DND-41 (cell line): ENCODE data around the gene SLC37A2.
A peak's percentile ranks its signal among the peaks of the same experiment; 100 is the strongest.

ENCODE experiments used
- ATAC-seq: fragments of 200-7000 bp; cut with Tn5 transposase; 3 replicates; pipeline ENCODE4 v1.9.1; 2021; ENCODE audit warnings: low read depth; ENCODE audit not compliant: insufficient read depth
- DNase-seq: peaks from one replicate; pipeline ENCODE4 v3.0.0-alpha.2; 2020
- H2AFZ ChIP-seq: 2 replicates; pipeline ENCODE4 v1.6.0; 2012; ENCODE audit warnings: low read depth, low read length
- H3K27ac ChIP-seq: 2 replicates; pipeline ENCODE4 v1.5.1; 2012; ENCODE audit warnings: low read length, inconsistent platforms
- H3K27me3 ChIP-seq: fragments of 200-600 bp; sonication (generic); 2 replicates; pipeline ENCODE4 v1.6.0; 2012; ENCODE audit warnings: low read length, mild to moderate bottlenecking, inconsistent platforms; ENCODE audit not compliant: insufficient read depth, poor library complexity
- H3K36me3 ChIP-seq: 2 replicates; pipeline ENCODE4 v1.5.1; 2012; ENCODE audit warnings: low read length, inconsistent platforms; ENCODE audit not compliant: insufficient read depth
- H3K4me1 ChIP-seq: 2 replicates; pipeline ENCODE4 v1.5.1; 2012; ENCODE audit warnings: mild to moderate bottlenecking, low read length; ENCODE audit not compliant: insufficient read depth
- H3K4me2 ChIP-seq: 2 replicates; pipeline ENCODE4 v1.6.0; 2012; ENCODE audit warnings: mild to moderate bottlenecking, moderate library complexity, low read length, inconsistent platforms; ENCODE audit not compliant: insufficient read depth
- H3K4me3 ChIP-seq, 2 experiments: fragments of 200-600 bp in 1 of 2; shearing (Covaris generic) in 1 of 2; 2 replicates each; pipeline ENCODE4 v1.5.1; 2012 to 2016; ENCODE audit warnings: inconsistent platforms in 2 of 2, low read length in 2 of 2, mild to moderate bottlenecking in 2 of 2, low read depth in 1 of 2, moderate library complexity in 1 of 2
- H3K79me2 ChIP-seq: 2 replicates; pipeline ENCODE4 v1.6.0; 2012; ENCODE audit warnings: low read length, inconsistent platforms; ENCODE audit not compliant: insufficient read depth
- H3K9ac ChIP-seq: 2 replicates; pipeline ENCODE4 v1.6.0; 2012; ENCODE audit warnings: low read depth, mild to moderate bottlenecking, inconsistent platforms, low read length, moderate library complexity
- H3K9me3 ChIP-seq: 2 replicates; pipeline ENCODE4 v1.5.1; 2012; ENCODE audit warnings: low read length, moderate library complexity, mild to moderate bottlenecking, inconsistent platforms; ENCODE audit not compliant: insufficient read depth, severe bottlenecking
- H4K20me1 ChIP-seq: 2 replicates; pipeline ENCODE4 v1.6.0; 2012; ENCODE audit warnings: low read length; ENCODE audit not compliant: insufficient read depth
- CTCF ChIP-seq: IDR thresholded peaks from 2 replicates; pipeline ENCODE4 v1.5.1; 2012; ENCODE audit warnings: borderline replicate concordance, low read length, moderate library complexity, mild to moderate bottlenecking; ENCODE audit not compliant: poor library complexity, severe bottlenecking; ENCODE audit errors: extremely low read depth
- EZH2 ChIP-seq: IDR thresholded peaks from 3 replicates; pipeline ENCODE4 v1.6.1; 2012; ENCODE audit warnings: borderline replicate concordance, low read depth, mild to moderate bottlenecking, moderate library complexity, low read length, inconsistent platforms; ENCODE audit not compliant: severe bottlenecking

SLC37A2 gene

GRCh38 chr11:125117429-125117828 lies 54.3 kb downstream of the SLC37A2 start:
- Histone ChIP-seq H3K79me2 (no peaks in the 10 kb centered on the region), H3K4me3 (no peak overlapping the region), H3K9me3 (no peaks in the 10 kb centered on the region), H3K4me1 (no peaks in the 10 kb centered on the region), H3K36me3 (no peaks in the 10 kb centered on the region), H2AFZ (no peak overlapping the region), H3K4me2 (no peak overlapping the region), H4K20me1 (no peaks in the 10 kb centered on the region), H3K27me3 (peaks cover 11% of the 10 kb centered on the region), H3K9ac (no peak overlapping the region), H3K27ac (no peak overlapping the region)
- DNase-seq: no peak
- ATAC-seq: no peak
- TF ChIP-seq EZH2 (no peak), CTCF (no peak)

GRCh38 chr11:125123194-125123946 lies 60.3 kb downstream of the SLC37A2 start:
- 0 out of 2 replicates have a peak overlapping the region, but pooled peaks have one; percentile 1 for H2AFZ ChIP-seq
- H3K9me3 ChIP-seq: no peaks in the 10 kb centered on the region
- H3K27ac ChIP-seq: no peak overlapping the region
- H3K4me3 ChIP-seq: no peak overlapping the region
- no peak for ATAC-seq
- DNase-seq: no peak
- TF ChIP-seq EZH2: no peak
- no peak for TF ChIP-seq CTCF
- no peaks in the 10 kb centered on the region for H3K27me3 ChIP-seq
- no peaks in the 10 kb centered on the region for H3K36me3 ChIP-seq
- H3K4me2 ChIP-seq: no peak overlapping the region
- no peak overlapping the region for H3K9ac ChIP-seq
- H3K79me2 ChIP-seq: no peaks in the 10 kb centered on the region
- no peaks in the 10 kb centered on the region for H4K20me1 ChIP-seq
- no peaks in the 10 kb centered on the region for H3K4me1 ChIP-seq

- 0 out of 2 replicates have a peak overlapping the region, but pooled peaks have one; percentile 1 for H2AFZ ChIP-seq
- H3K79me2 ChIP-seq: no peaks in the 10 kb centered on the region
- no peaks in the 10 kb centered on the region for H3K4me1 ChIP-seq
- no peak overlapping the region for H3K4me3 ChIP-seq
- no peaks in the 10 kb centered on the region for H3K9me3 ChIP-seq
- TF ChIP-seq CTCF (peak; percentile 66), EZH2 (no peak)
- H3K9ac ChIP-seq: no peak overlapping the region
- H3K4me2 ChIP-seq: peak overlapping the region; percentile 12; the same call in 1 of the 2 replicates
- H3K27me3 ChIP-seq: peaks cover under 1% of the 10 kb centered on the region
- ATAC-seq (peak; percentile 80), DNase-seq (peak; percentile 46)
- H3K36me3 ChIP-seq: no peaks in the 10 kb centered on the region
- no peak overlapping the region for H3K27ac ChIP-seq
- no peaks in the 10 kb centered on the region for H4K20me1 ChIP-seq
These were observed 61.0 kb downstream of the SLC37A2 start for GRCh38 chr11:125123947-125124617.
